GM20431 (cell line): ENCODE measurements around the gene STK11.

ENCODE experiments used
- in situ Hi-C: fragments of 300-500 bp; cut with MseI, MboI; formaldehyde crosslinking; loops from one replicate; pipeline ENCODE4 v1.15.0; 2020; ENCODE audit warnings: low sequenced_read_pairs; ENCODE audit not compliant: unreplicated experiment

Gene STK11

GRCh38 chr19:1257475-1258162, 52.0 kb downstream of the STK11 start:
- in situ Hi-C loops: no loop called here

GRCh38 chr19:1258163-1258492, 52.5 kb downstream of the STK11 start:
- in situ Hi-C loops: no loop called here

GRCh38 chr19:1258707-1259205, 53.2 kb downstream of the STK11 start:
- in situ Hi-C loops: no loop called here

GRCh38 chr19:1259206-1259875, 53.8 kb downstream of the STK11 start:
- in situ Hi-C loops: no loop called here

GRCh38 chr19:1259876-1260748, 54.5 kb downstream of the STK11 start:
- in situ Hi-C loops: no loop called here

GRCh38 chr19:1260749-1261537, 55.4 kb downstream of the STK11 start:
- in situ Hi-C loops: no loop called here

- in situ Hi-C loops: no loop called here
Measured at GRCh38 chr19:1261538-1261797, 55.9 kb downstream of the STK11 start.

- in situ Hi-C loops: no loop called here
Measured at GRCh38 chr19:1261798-1262622, 56.4 kb downstream of the STK11 start.

GRCh38 chr19:1262623-1263123, 57.1 kb downstream of the STK11 start:
- in situ Hi-C loops: no loop called here

- in situ Hi-C loops: no loop called here
Measured at GRCh38 chr19:1263188-1263587, 57.6 kb downstream of the STK11 start.

GRCh38 chr19:1264801-1265614, 59.4 kb downstream of the STK11 start:
- in situ Hi-C loops: no loop called here

GRCh38 chr19:1265615-1266128, 60.1 kb downstream of the STK11 start:
- in situ Hi-C loops: no loop called here

GRCh38 chr19:1266129-1266915, 60.7 kb downstream of the STK11 start:
- in situ Hi-C loops: no loop called here

- in situ Hi-C loops: no loop called here
Measured at GRCh38 chr19:1266916-1267476, 61.4 kb downstream of the STK11 start.

GRCh38 chr19:1267477-1268225, 62.1 kb downstream of the STK11 start:
- in situ Hi-C loops: no loop called here

- in situ Hi-C loops: no loop called here
Measured at GRCh38 chr19:1268226-1269064, 62.9 kb downstream of the STK11 start.
